Measurements from ENCODE around the gene KIF6.

The KIF6 gene

GRCh38 chr6:39302011-39302410 lies 423.2 kb downstream of the KIF6 start:
- H3K4me3 ChIP-seq (ENCODE audit: low read depth, low read length) = no peak overlapping the region
- no peak for DNase-seq (ENCODE audit: low read depth, low spot score)
- in situ Hi-C loops (cut with HindIII; ENCODE audit: low sequenced_read_pairs) = no loop called here
- TF ChIP-seq CTCF (IDR thresholded peaks at IDR 0.05; ENCODE audit: low read depth, low read length) = no peak

- DNase-seq (ENCODE audit: low read depth, low spot score) = no peak
- peak; percentile 32 for TF ChIP-seq CTCF (IDR thresholded peaks at IDR 0.05; ENCODE audit: low read depth, low read length)
- in situ Hi-C loops (cut with HindIII; ENCODE audit: low sequenced_read_pairs) = no loop called here
- H3K4me3 ChIP-seq (ENCODE audit: low read depth, low read length) = no peak overlapping the region
These were observed 423.6 kb downstream of the KIF6 start for GRCh38 chr6:39301606-39302005.

- no peak overlapping the region for H3K4me3 ChIP-seq (ENCODE audit: low read depth, low read length)
- no peak for TF ChIP-seq CTCF (IDR thresholded peaks at IDR 0.05; ENCODE audit: low read depth, low read length)
- no peak for DNase-seq (ENCODE audit: low read depth, low spot score)
- in situ Hi-C loops (cut with HindIII; ENCODE audit: low sequenced_read_pairs) = no loop called here
These were observed 424.5 kb downstream of the KIF6 start for GRCh38 chr6:39300739-39301138.

GRCh38 chr6:39298061-39298460 lies 427.1 kb downstream of the KIF6 start:
- DNase-seq (ENCODE audit: low read depth, low spot score) = no peak
- in situ Hi-C loops (cut with HindIII; ENCODE audit: low sequenced_read_pairs) = no loop called here
- no peak for TF ChIP-seq CTCF (IDR thresholded peaks at IDR 0.05; ENCODE audit: low read depth, low read length)
- no peak overlapping the region for H3K4me3 ChIP-seq (ENCODE audit: low read depth, low read length)

- TF ChIP-seq CTCF (IDR thresholded peaks at IDR 0.05; ENCODE audit: low read depth, low read length) = no peak
- DNase-seq (ENCODE audit: low read depth, low spot score) = no peak
- in situ Hi-C loops (cut with HindIII; ENCODE audit: low sequenced_read_pairs) = no loop called here
- H3K4me3 ChIP-seq (ENCODE audit: low read depth, low read length) = no peak overlapping the region
These were observed 428.2 kb downstream of the KIF6 start for GRCh38 chr6:39296745-39297640.

- DNase-seq (ENCODE audit: low read depth, low spot score) = no peak
- no peak overlapping the region for H3K4me3 ChIP-seq (ENCODE audit: low read depth, low read length)
- no peak for TF ChIP-seq CTCF (IDR thresholded peaks at IDR 0.05; ENCODE audit: low read depth, low read length)
- in situ Hi-C loops (cut with HindIII; ENCODE audit: low sequenced_read_pairs) = no loop called here
These were observed 429.6 kb downstream of the KIF6 start for GRCh38 chr6:39295611-39296011.

Measured in astrocyte of the spinal cord (primary cell).